ENCODE results near the gene KCNT1. TPM values are rescaled to one million over a fixed set of nuclear protein-coding genes. Genes with fewer than 3 reads are reported as not detected.

KCNT1 gene
- total and polyA plus RNA-seq, 10 of the 15 experiments (the other 5 are each of a cell fraction or from before 2014, with no cell fraction given) = not detected

- TF ChIP-seq, protein P1, sequence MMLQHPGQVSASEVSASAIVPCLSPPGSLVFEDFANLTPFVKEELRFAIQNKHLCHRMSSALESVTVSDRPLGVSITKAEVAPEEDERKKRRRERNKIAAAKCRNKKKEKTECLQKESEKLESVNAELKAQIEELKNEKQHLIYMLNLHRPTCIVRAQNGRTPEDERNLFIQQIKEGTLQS (IDR thresholded peaks at IDR 0.05; ENCODE audit: borderline replicate concordance, extremely low read depth, low read depth, low read length) = no peak
- TF ChIP-seq LARP7 (IDR thresholded peaks at IDR 0.05) (no peak), YBX1 (IDR thresholded peaks at IDR 0.05) (no peak), MTA2 (IDR thresholded peaks at IDR 0.05; ENCODE audit: low read depth) (no peak), MYB (IDR thresholded peaks at IDR 0.05; ENCODE audit: borderline replicate concordance, low read depth, low read length) (no peak), GABPA (IDR thresholded peaks at IDR 0.05; ENCODE audit: low read depth) (no peak)
- TF ChIP-seq, protein P2, sequence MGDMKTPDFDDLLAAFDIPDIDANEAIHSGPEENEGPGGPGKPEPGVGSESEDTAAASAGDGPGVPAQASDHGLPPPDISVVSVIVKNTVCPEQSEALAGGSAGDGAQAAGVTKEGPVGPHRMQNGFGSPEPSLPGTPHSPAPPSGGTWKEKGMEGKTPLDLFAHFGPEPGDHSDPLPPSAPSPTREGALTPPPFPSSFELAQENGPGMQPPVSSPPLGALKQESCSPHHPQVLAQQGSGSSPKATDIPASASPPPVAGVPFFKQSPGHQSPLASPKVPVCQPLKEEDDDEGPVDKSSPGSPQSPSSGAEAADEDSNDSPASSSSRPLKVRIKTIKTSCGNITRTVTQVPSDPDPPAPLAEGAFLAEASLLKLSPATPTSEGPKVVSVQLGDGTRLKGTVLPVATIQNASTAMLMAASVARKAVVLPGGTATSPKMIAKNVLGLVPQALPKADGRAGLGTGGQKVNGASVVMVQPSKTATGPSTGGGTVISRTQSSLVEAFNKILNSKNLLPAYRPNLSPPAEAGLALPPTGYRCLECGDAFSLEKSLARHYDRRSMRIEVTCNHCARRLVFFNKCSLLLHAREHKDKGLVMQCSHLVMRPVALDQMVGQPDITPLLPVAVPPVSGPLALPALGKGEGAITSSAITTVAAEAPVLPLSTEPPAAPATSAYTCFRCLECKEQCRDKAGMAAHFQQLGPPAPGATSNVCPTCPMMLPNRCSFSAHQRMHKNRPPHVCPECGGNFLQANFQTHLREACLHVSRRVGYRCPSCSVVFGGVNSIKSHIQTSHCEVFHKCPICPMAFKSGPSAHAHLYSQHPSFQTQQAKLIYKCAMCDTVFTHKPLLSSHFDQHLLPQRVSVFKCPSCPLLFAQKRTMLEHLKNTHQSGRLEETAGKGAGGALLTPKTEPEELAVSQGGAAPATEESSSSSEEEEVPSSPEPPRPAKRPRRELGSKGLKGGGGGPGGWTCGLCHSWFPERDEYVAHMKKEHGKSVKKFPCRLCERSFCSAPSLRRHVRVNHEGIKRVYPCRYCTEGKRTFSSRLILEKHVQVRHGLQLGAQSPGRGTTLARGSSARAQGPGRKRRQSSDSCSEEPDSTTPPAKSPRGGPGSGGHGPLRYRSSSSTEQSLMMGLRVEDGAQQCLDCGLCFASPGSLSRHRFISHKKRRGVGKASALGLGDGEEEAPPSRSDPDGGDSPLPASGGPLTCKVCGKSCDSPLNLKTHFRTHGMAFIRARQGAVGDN (IDR thresholded peaks at IDR 0.05) = no peak
Observed at GRCh38 chr9:135664801-135665794, 36.9 kb upstream of the KCNT1 start (continued).

- Histone ChIP-seq H2AFZ (ENCODE audit: control insufficient read depth, low read depth, low read length) (no peak overlapping the region), H3K4me1 (ENCODE audit: control insufficient read depth, insufficient read depth, low read length) (no peaks in the 10 kb centered on the region), H3K27me3 (replicated peaks in 1 of 2; ENCODE audit: control insufficient read depth in 2 of 2, insufficient read depth in 2 of 2, low read length in 1 of 2) (no peaks in the 10 kb centered on the region), H3K4me2 (ENCODE audit: control insufficient read depth, insufficient read depth) (no peak overlapping the region), H3K79me2 (ENCODE audit: control insufficient read depth, insufficient read depth, low read length) (no peaks in the 10 kb centered on the region), H3K9ac (ENCODE audit: control insufficient read depth, insufficient read depth, low read length) (no peak overlapping the region), H3K4me3 (no peak overlapping the region), H3K27ac (ENCODE audit: control insufficient read depth, insufficient read depth) (no peak overlapping the region), H4K20me1 (ENCODE audit: control insufficient read depth, insufficient read depth) (no peaks in the 10 kb centered on the region), H3K9me3 (replicated peaks; ENCODE audit: control insufficient read depth, insufficient read depth, low read length) (no peaks in the 10 kb centered on the region), H3K36me3 (ENCODE audit: control insufficient read depth in 2 of 2, insufficient read depth in 2 of 2, low read length in 1 of 2) (no peaks in the 10 kb centered on the region)
- 37% methylated on average over 12 of the region's 12 CpGs for WGBS (ENCODE audit: insufficient coverage, insufficient replicate concordance, low lambda C conversion rate, missing lambda C conversion rate)
- CTCF ChIA-PET = no interaction called here
- RAD21 ChIA-PET (ENCODE audit: unreplicated experiment) = no interaction called here
- no TSS peak for BruUV-seq (replicated peaks)
- ATAC-seq (no peak), DNase-seq (ENCODE audit: low read depth, low spot score) (no peak), FAIRE-seq (no peak)
- intact Hi-C loops (cut with micrococcal nuclease; ENCODE audit: unreplicated experiment) = no loop called here
- in situ Hi-C loops (cut with MboI) = no loop called here
- POLR2A ChIA-PET = no interaction called here
- SMC1A ChIA-PET (ENCODE audit: uncharacterized antibody, unreplicated experiment) = no interaction called here
- no peak for TF ChIP-seq ZSCAN29 (IDR thresholded peaks at IDR 0.05)
- no peak for TF ChIP-seq SREBF1 (IDR thresholded peaks at IDR 0.05; ENCODE audit: low read length)
- TF ChIP-seq NBN (IDR thresholded peaks at IDR 0.05) = no peak
- no peak for TF ChIP-seq IRF4 (IDR thresholded peaks at IDR 0.05; ENCODE audit: low read depth, low read length)
- TF ChIP-seq, protein P1 (IDR thresholded peaks at IDR 0.05; ENCODE audit: borderline replicate concordance, extremely low read depth, low read depth, low read length) = no peak
- TF ChIP-seq, protein P3, sequence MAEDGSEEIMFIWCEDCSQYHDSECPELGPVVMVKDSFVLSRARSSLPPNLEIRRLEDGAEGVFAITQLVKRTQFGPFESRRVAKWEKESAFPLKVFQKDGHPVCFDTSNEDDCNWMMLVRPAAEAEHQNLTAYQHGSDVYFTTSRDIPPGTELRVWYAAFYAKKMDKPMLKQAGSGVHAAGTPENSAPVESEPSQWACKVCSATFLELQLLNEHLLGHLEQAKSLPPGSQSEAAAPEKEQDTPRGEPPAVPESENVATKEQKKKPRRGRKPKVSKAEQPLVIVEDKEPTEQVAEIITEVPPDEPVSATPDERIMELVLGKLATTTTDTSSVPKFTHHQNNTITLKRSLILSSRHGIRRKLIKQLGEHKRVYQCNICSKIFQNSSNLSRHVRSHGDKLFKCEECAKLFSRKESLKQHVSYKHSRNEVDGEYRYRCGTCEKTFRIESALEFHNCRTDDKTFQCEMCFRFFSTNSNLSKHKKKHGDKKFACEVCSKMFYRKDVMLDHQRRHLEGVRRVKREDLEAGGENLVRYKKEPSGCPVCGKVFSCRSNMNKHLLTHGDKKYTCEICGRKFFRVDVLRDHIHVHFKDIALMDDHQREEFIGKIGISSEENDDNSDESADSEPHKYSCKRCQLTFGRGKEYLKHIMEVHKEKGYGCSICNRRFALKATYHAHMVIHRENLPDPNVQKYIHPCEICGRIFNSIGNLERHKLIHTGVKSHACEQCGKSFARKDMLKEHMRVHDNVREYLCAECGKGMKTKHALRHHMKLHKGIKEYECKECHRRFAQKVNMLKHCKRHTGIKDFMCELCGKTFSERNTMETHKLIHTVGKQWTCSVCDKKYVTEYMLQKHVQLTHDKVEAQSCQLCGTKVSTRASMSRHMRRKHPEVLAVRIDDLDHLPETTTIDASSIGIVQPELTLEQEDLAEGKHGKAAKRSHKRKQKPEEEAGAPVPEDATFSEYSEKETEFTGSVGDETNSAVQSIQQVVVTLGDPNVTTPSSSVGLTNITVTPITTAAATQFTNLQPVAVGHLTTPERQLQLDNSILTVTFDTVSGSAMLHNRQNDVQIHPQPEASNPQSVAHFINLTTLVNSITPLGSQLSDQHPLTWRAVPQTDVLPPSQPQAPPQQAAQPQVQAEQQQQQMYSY (CRISPR knock-in tag; IDR thresholded peaks at IDR 0.05) = no peak
- TF ChIP-seq NFIC (IDR thresholded peaks at IDR 0.05; ENCODE audit: low read depth, low read length) = no peak
- no peak for TF ChIP-seq LARP7 (IDR thresholded peaks at IDR 0.05)
- no peak for TF ChIP-seq IKZF2 (IDR thresholded peaks at IDR 0.05)
- no peak for TF ChIP-seq JUNB (IDR thresholded peaks at IDR 0.05)
Observed at GRCh38 chr9:135665795-135666189, 36.2 kb upstream of the KCNT1 start.

Data from GM12878 (cell line).